Cardiac muscle cell (in vitro differentiated cells and primary cell): ENCODE results near the gene ZNF385D. TPM values are rescaled to one million over a fixed set of nuclear protein-coding genes. Genes with fewer than 3 reads are reported as not detected.

Experiments used
- DNase-seq, 2 donors: peaks; one replicate each; pipeline versions ENCODE4 v3.0.0 to v3.0.0-alpha.2; 2010 to 2017; ENCODE audit warnings: low read depth in 1 of 2, low spot score in 1 of 2
- H3K27ac ChIP-seq: fragments of 200-600 bp; sonication (generic); 2 replicates; pipeline ENCODE4 v1.5.1; 2016
- H3K27me3 ChIP-seq: fragments of 200-600 bp; sonication (generic); 2 replicates; pipeline ENCODE4 v1.6.0; 2016; ENCODE audit warnings: control low read depth
- H3K36me3 ChIP-seq: fragments of 200-600 bp; sonication (generic); 2 replicates; pipeline ENCODE4 v1.5.1; 2016; ENCODE audit warnings: control low read depth
- H3K4me1 ChIP-seq: fragments of 200-600 bp; sonication (generic); 2 replicates; pipeline ENCODE4 v1.8.1; 2017; ENCODE audit warnings: low read depth, mild to moderate bottlenecking, mixed run types
- H3K4me3 ChIP-seq: fragments of 200-600 bp; sonication (generic); 2 replicates; pipeline ENCODE4 v1.5.1; 2016; ENCODE audit warnings: mild to moderate bottlenecking
- H3K9me3 ChIP-seq: fragments of 200-600 bp; sonication (generic); 2 replicates; pipeline ENCODE4 v1.5.1; 2017; ENCODE audit warnings: low read depth, mild to moderate bottlenecking, control low read depth
- polyA plus RNA-seq: library from polyadenylated mRNA; unstranded; fragments of >200 nt; fragmentation: Nextera tagmentation; extraction: Ambion mirVana; gene quantifications from 2 replicates; pipeline ENCODE4 v1.2.1, GENCODE V29; 2016
- total RNA-seq: library from RNA; depleted of rRNA; stranded (reverse); fragments of >200 nt; gene quantifications from 2 replicates; pipeline ENCODE4 v1.2.3, GENCODE V29; 2016
- TF ChIP-seq, protein P1 (sequence below): IDR thresholded peaks from 2 replicates; pipeline ENCODE4 v1.5.1; 2012; ENCODE audit warnings: low read depth, mild to moderate bottlenecking, low read length

ZNF385D gene
- total and polyA plus RNA-seq, 2 experiments from 2014 or later = 1.3 to 10.6 TPM

- DNase-seq = no peak
- Histone ChIP-seq H3K36me3 (no peaks in the 10 kb centered on the region), H3K27me3 (no peaks in the 10 kb centered on the region), H3K4me3 (no peak overlapping the region), H3K4me1 (peaks cover 7% of the 10 kb centered on the region), H3K9me3 (no peaks in the 10 kb centered on the region), H3K27ac (no peak overlapping the region)
- TF ChIP-seq, protein P1, sequence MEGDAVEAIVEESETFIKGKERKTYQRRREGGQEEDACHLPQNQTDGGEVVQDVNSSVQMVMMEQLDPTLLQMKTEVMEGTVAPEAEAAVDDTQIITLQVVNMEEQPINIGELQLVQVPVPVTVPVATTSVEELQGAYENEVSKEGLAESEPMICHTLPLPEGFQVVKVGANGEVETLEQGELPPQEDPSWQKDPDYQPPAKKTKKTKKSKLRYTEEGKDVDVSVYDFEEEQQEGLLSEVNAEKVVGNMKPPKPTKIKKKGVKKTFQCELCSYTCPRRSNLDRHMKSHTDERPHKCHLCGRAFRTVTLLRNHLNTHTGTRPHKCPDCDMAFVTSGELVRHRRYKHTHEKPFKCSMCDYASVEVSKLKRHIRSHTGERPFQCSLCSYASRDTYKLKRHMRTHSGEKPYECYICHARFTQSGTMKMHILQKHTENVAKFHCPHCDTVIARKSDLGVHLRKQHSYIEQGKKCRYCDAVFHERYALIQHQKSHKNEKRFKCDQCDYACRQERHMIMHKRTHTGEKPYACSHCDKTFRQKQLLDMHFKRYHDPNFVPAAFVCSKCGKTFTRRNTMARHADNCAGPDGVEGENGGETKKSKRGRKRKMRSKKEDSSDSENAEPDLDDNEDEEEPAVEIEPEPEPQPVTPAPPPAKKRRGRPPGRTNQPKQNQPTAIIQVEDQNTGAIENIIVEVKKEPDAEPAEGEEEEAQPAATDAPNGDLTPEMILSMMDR = no peak
Observed at GRCh38 chr3:21665444-21666100, 85.4 kb downstream of the ZNF385D start.

DNA sequence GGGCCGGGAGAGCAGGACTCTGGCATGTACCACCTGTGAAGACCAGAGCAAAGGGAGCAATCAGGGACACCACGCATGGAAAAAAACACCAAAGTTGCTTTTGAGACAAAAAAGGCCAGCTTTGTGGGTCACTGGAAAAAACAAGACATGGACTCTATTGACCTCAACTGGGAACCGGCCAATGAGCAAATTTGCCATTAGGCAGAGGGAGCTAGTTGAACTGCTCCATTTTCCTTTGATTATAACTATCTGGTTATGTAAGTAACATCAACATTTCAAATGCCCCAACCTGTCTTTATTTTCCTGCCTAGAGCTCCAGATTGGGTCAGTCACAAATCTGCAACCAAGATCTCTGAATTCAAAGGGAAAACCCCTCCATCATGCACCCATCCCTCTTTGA, 86.0 kb downstream of the ZNF385D start:
- Histone ChIP-seq H3K36me3 (no peaks in the 10 kb centered on the region), H3K27me3 (no peaks in the 10 kb centered on the region), H3K27ac (no peak overlapping the region), H3K4me3 (no peak overlapping the region), H3K4me1 (peaks cover 7% of the 10 kb centered on the region), H3K9me3 (no peaks in the 10 kb centered on the region)
- no peak for DNase-seq
- TF ChIP-seq, protein P1 = no peak

DNA sequence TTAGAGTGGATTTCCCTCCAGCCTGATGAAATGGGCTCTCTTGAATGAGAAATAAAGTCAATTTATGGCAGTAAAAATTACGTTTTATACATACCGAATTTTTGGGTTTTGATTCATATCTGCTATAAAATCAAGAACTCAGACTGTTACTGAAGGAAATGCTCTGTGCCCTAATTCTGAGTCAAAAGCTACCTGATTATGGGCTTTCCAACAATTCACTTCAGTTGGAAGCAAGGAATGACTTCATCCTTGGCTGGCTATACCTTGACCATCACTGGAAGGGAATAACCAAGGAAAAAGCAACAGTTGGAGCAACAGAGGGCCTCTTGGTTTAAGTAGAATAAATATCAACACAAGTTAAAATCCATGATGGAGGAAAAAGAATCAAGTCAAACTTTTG, 88.6 kb downstream of the ZNF385D start:
- H3K27ac ChIP-seq = no peak overlapping the region
- TF ChIP-seq, protein P1 = no peak
- no peaks in the 10 kb centered on the region for H3K9me3 ChIP-seq
- no peaks in the 10 kb centered on the region for H3K27me3 ChIP-seq
- H3K36me3 ChIP-seq = no peaks in the 10 kb centered on the region
- H3K4me3 ChIP-seq = no peak overlapping the region
- peaks cover 7% of the 10 kb centered on the region for H3K4me1 ChIP-seq
- no peak for DNase-seq

GRCh38 chr3:21654662-21655061, 96.3 kb downstream of the ZNF385D start:
- DNase-seq = peak in 1 of 2 donors; percentile 44
- TF ChIP-seq, protein P1 = no peak
- no peaks in the 10 kb centered on the region for H3K9me3 ChIP-seq
- no peaks in the 10 kb centered on the region for H3K27me3 ChIP-seq
- no peak overlapping the region for H3K4me3 ChIP-seq
- no peaks in the 10 kb centered on the region for H3K4me1 ChIP-seq
- H3K27ac ChIP-seq = no peak overlapping the region
- H3K36me3 ChIP-seq = no peaks in the 10 kb centered on the region

- H3K4me1 ChIP-seq = no peaks in the 10 kb centered on the region
- H3K9me3 ChIP-seq = no peaks in the 10 kb centered on the region
- H3K36me3 ChIP-seq = no peaks in the 10 kb centered on the region
- H3K27ac ChIP-seq = no peak overlapping the region
- no peak overlapping the region for H3K4me3 ChIP-seq
- TF ChIP-seq, protein P1 = no peak
- peak in 1 of 2 donors; percentile 7 for DNase-seq
- no peaks in the 10 kb centered on the region for H3K27me3 ChIP-seq
Observed at GRCh38 chr3:21654241-21654640, 96.8 kb downstream of the ZNF385D start.

- no peak for DNase-seq
- H3K4me3 ChIP-seq = no peak overlapping the region
- H3K9me3 ChIP-seq = no peaks in the 10 kb centered on the region
- no peaks in the 10 kb centered on the region for H3K36me3 ChIP-seq
- H3K27me3 ChIP-seq = no peaks in the 10 kb centered on the region
- TF ChIP-seq, protein P1 = no peak
- H3K27ac ChIP-seq = no peak overlapping the region
- H3K4me1 ChIP-seq = peaks cover 10% of the 10 kb centered on the region
Observed at GRCh38 chr3:21649519-21649918, 101.5 kb downstream of the ZNF385D start.
